ENCODE measurements around the gene ARRDC3. TPM values are rescaled to one million over a fixed set of nuclear protein-coding genes. Genes with fewer than 3 reads are reported as not detected.

ARRDC3 gene
- total RNA-seq, 4 donors from 2014 or later, result 37.0 to 58.2 (median 43.1) TPM

DNA sequence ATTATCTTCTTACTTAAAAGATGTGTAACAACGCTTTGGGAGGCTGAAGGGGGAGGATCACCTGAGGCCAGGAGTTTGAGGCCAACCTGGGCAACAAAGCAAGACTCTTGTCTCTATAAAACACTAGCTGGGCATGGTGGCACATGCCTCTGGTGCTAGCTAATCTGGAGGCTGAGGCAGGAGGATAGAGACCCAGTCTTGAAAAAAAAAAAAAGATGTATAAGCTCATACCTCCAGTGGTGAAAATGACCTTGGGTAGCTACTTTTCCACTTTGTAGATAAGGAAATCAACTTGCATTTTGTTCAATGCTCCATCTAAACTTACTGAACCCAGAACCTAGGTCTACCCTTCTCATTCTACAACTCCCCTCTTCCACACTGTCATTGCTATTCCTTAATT, 16.6 kb downstream of the ARRDC3 start:
- DNase-seq (ENCODE audit: extremely low spot score), result no peak
- Histone ChIP-seq H3K9me3 (no peaks in the 10 kb centered on the region), H3K4me3 (no peak overlapping the region), H3K36me3 (peaks cover 14 to 46% (median 30%) of the 10 kb centered on the region in 4 donors), H3K4me1 (peaks cover 5 to 19% (median 14%) of the 10 kb centered on the region in 4 donors), H3K27me3 (no peaks in the 10 kb centered on the region), H3K27ac (replicated peaks in 1 of 4) (no peak overlapping the region)
- WGBS, result 100% methylated on average over 1 of the region's 1 CpG
- intact Hi-C loops (cut with DNase I), result no loop called here
- TF ChIP-seq POLR2A (IDR thresholded peaks at IDR 0.05; ENCODE audit: low read depth) (no peak), POLR2AphosphoS5 (IDR thresholded peaks at IDR 0.05) (no peak), EP300 (IDR thresholded peaks at IDR 0.05) (no peak)
- TF ChIP-seq, protein P1, sequence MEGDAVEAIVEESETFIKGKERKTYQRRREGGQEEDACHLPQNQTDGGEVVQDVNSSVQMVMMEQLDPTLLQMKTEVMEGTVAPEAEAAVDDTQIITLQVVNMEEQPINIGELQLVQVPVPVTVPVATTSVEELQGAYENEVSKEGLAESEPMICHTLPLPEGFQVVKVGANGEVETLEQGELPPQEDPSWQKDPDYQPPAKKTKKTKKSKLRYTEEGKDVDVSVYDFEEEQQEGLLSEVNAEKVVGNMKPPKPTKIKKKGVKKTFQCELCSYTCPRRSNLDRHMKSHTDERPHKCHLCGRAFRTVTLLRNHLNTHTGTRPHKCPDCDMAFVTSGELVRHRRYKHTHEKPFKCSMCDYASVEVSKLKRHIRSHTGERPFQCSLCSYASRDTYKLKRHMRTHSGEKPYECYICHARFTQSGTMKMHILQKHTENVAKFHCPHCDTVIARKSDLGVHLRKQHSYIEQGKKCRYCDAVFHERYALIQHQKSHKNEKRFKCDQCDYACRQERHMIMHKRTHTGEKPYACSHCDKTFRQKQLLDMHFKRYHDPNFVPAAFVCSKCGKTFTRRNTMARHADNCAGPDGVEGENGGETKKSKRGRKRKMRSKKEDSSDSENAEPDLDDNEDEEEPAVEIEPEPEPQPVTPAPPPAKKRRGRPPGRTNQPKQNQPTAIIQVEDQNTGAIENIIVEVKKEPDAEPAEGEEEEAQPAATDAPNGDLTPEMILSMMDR (IDR thresholded peaks at IDR 0.05), result no peak

DNA sequence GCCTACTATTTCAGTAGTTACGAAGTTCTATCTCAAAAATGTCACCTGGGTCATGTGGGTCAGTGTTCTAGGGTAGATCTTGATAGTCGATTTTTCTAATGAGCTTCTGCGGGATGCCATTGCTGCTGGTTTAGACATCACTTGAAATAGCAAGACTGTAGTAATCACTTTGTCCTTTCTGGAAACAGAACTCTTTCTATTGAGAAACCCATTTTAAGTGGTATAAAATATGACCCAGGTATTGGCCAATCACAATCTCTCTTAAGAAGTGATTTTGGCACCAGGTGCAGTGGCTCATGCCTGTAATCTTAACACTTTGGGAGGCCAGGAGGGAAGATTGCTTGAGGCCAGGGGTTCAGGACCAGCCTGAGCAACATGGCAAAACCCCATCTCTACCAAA, 17.6 kb downstream of the ARRDC3 start:
- no peak for DNase-seq (ENCODE audit: extremely low spot score)
- intact Hi-C loops (cut with DNase I), result no loop called here

DNA sequence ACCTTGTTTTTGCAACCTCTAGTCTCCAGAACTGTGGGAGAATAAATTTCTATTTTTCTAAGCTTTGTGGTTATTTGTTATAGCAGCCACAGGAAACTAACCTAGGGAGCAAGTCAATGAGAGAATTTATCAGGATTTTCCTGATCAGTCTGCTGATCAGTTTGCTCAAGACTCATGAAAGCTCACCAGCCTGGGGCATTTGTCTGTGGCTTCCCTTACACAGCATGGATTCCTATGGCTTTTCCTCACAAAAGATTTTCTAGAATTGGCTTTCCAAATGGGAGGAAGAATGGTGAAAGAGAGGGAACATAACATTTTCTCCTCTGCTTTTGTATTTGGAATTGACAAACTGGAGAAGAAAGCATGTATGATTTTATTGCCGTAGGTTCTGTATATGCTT, 20.2 kb downstream of the ARRDC3 start:
- Histone ChIP-seq H3K9me3 (no peaks in the 10 kb centered on the region), H3K4me1 (no peaks in the 10 kb centered on the region), H3K27ac (replicated peaks in 1 of 4) (no peak overlapping the region), H3K27me3 (no peaks in the 10 kb centered on the region), H3K36me3 (peaks cover 0 to 12% (median 5%) of the 10 kb centered on the region in 4 donors), H3K4me3 (no peak overlapping the region)
- TF ChIP-seq EP300 (IDR thresholded peaks at IDR 0.05) (no peak), POLR2AphosphoS5 (IDR thresholded peaks at IDR 0.05) (no peak)
- 100% methylated on average over 1 of the region's 1 CpG for WGBS
- no peak for DNase-seq (ENCODE audit: extremely low spot score)
- intact Hi-C loops (cut with DNase I), result no loop called here

More for the DNA sequence above, 17.6 kb downstream of the ARRDC3 start:
- no peak overlapping the region for H3K27ac ChIP-seq (replicated peaks in 1 of 4)
- peaks cover 5 to 18% (median 11%) of the 10 kb centered on the region in 4 donors for H3K4me1 ChIP-seq
- H3K27me3 ChIP-seq, result no peaks in the 10 kb centered on the region
- TF ChIP-seq POLR2A (IDR thresholded peaks at IDR 0.05; ENCODE audit: low read depth), result no peak
- no peak for TF ChIP-seq POLR2AphosphoS5 (IDR thresholded peaks at IDR 0.05)
- TF ChIP-seq, protein P1 (IDR thresholded peaks at IDR 0.05), result no peak
- no peak for TF ChIP-seq EP300 (IDR thresholded peaks at IDR 0.05)
- no peak overlapping the region for H3K4me3 ChIP-seq
- peaks cover 6 to 35% (median 22%) of the 10 kb centered on the region in 4 donors for H3K36me3 ChIP-seq
- 95% methylated on average over 3 of the region's 3 CpGs for WGBS
- H3K9me3 ChIP-seq, result no peaks in the 10 kb centered on the region

GRCh38 chr5:91361790-91362189, 21.3 kb downstream of the ARRDC3 start:
- Histone ChIP-seq H3K9me3 (no peaks in the 10 kb centered on the region), H3K36me3 (peaks cover 0 to under 1% (median 0%) of the 10 kb centered on the region in 4 donors), H3K27me3 (no peaks in the 10 kb centered on the region), H3K4me1 (peaks cover 0 to 9% (median 4%) of the 10 kb centered on the region in 4 donors), H3K4me3 (no peak overlapping the region), H3K27ac (replicated peaks in 1 of 4) (no peak overlapping the region)
- intact Hi-C loops (cut with DNase I), result no loop called here
- no peak for TF ChIP-seq POLR2A (IDR thresholded peaks at IDR 0.05; ENCODE audit: low read depth)
- no peak for TF ChIP-seq POLR2AphosphoS5 (IDR thresholded peaks at IDR 0.05)
- no peak for TF ChIP-seq EP300 (IDR thresholded peaks at IDR 0.05)
- TF ChIP-seq, protein P1 (IDR thresholded peaks at IDR 0.05), result no peak
- DNase-seq (ENCODE audit: extremely low spot score), result no peak
- WGBS, result 90% methylated on average over 3 of the region's 3 CpGs

- Histone ChIP-seq H3K4me1 (peaks cover 0 to 9% (median 4%) of the 10 kb centered on the region in 4 donors), H3K4me3 (no peak overlapping the region), H3K9me3 (no peaks in the 10 kb centered on the region), H3K27me3 (no peaks in the 10 kb centered on the region), H3K27ac (replicated peaks in 1 of 4) (no peak overlapping the region), H3K36me3 (no peaks in the 10 kb centered on the region)
- TF ChIP-seq, protein P1 (IDR thresholded peaks at IDR 0.05), result no peak
- no peak for TF ChIP-seq EP300 (IDR thresholded peaks at IDR 0.05)
- TF ChIP-seq POLR2A (IDR thresholded peaks at IDR 0.05; ENCODE audit: low read depth), result no peak
- no peak for TF ChIP-seq POLR2AphosphoS5 (IDR thresholded peaks at IDR 0.05)
- 66% methylated on average over 6 of the region's 6 CpGs for WGBS
- DNase-seq (ENCODE audit: extremely low spot score), result no peak
- intact Hi-C loops (cut with DNase I), result no loop called here
Observed at GRCh38 chr5:91361055-91361701, 21.9 kb downstream of the ARRDC3 start.
